ENCODE measurements around the gene KANSL1. TPM values are rescaled to one million over a fixed set of nuclear protein-coding genes. Genes with fewer than 3 reads are reported as not detected.
A peak's percentile ranks its signal among the peaks of the same experiment; 100 is the strongest.

The KANSL1 gene
- total RNA-seq, 1 donor from 2014 or later, result 122 TPM

DNA sequence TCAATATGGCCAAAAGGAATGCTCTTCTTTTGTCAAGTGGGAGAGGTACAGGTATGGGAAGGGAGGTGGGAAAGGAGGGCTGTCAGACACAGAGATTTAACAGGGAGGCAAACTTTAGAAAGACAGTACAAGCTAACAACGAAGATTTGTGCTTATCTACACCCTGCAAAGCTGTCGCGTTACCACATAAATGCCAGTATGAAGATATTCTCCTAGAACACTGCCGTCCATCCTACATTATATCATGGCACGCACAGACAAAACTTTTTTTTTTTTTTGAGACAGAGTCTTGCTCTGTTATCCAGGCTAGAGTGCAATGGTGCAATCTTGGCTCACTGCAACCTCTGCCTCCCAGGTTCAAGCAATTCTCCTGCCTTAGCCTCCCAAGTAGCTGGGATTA, 143.6 kb downstream of the KANSL1 start:
- Histone ChIP-seq H3K4me1 (peaks cover 13% of the 10 kb centered on the region), H3K36me3 (peaks cover 0 to 48% of the 10 kb centered on the region in 2 donors), H3K27me3 (no peaks in the 10 kb centered on the region), H3K9me3 (no peaks in the 10 kb centered on the region), H3K4me3 (no peak overlapping the region), H3K27ac (no peak overlapping the region)
- intact Hi-C loops (cut with DNase I), result loop anchor here (5.0 kb wide), 1 partner anchor 143 kb away; the partner anchor contains the start of gene KANSL1
- TF ChIP-seq, protein P1, sequence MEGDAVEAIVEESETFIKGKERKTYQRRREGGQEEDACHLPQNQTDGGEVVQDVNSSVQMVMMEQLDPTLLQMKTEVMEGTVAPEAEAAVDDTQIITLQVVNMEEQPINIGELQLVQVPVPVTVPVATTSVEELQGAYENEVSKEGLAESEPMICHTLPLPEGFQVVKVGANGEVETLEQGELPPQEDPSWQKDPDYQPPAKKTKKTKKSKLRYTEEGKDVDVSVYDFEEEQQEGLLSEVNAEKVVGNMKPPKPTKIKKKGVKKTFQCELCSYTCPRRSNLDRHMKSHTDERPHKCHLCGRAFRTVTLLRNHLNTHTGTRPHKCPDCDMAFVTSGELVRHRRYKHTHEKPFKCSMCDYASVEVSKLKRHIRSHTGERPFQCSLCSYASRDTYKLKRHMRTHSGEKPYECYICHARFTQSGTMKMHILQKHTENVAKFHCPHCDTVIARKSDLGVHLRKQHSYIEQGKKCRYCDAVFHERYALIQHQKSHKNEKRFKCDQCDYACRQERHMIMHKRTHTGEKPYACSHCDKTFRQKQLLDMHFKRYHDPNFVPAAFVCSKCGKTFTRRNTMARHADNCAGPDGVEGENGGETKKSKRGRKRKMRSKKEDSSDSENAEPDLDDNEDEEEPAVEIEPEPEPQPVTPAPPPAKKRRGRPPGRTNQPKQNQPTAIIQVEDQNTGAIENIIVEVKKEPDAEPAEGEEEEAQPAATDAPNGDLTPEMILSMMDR (IDR thresholded peaks at IDR 0.05), result no peak
- TF ChIP-seq POLR2A (IDR thresholded peaks at IDR 0.05) (no peak), POLR2AphosphoS5 (IDR thresholded peaks at IDR 0.05; ENCODE audit: insufficient read depth in 1 of 2, low read depth in 1 of 2) (no peak)
- DNase-seq (ENCODE audit: extremely low spot score in 2 of 2), result no peak

DNA sequence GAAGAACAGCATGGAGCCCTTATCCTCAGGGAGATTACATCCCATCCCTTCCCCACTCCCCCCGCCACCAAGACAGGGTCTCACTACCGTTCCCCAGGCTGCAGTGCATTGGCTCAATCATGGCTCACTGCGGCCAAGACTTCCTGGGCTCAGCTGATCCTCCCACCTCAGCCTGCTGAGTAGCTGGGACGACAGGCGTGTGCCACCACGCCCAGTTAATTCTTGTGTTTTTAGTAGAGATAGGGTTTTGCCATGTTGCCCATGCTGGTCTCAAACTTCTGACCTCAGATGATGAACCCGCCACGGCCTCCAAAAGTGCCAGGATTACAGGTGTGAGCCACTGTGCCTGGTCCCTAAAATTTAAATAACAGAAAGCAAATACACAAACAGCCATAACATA, 145.4 kb downstream of the KANSL1 start:
- peaks cover 0 to 48% of the 10 kb centered on the region in 2 donors for H3K36me3 ChIP-seq
- DNase-seq (ENCODE audit: extremely low spot score in 2 of 2), result no peak
- no peak overlapping the region for H3K4me3 ChIP-seq
- intact Hi-C loops (cut with DNase I), result loop anchor here (5.0 kb wide), 1 partner anchor 144 kb away; the partner anchor contains the start of gene KANSL1
- H3K4me1 ChIP-seq, result peaks cover 22% of the 10 kb centered on the region
- H3K27ac ChIP-seq, result no peak overlapping the region
- TF ChIP-seq POLR2AphosphoS5 (IDR thresholded peaks at IDR 0.05; ENCODE audit: insufficient read depth in 1 of 2, low read depth in 1 of 2), result no peak
- TF ChIP-seq, protein P1 (IDR thresholded peaks at IDR 0.05), result no peak
- TF ChIP-seq POLR2A (IDR thresholded peaks at IDR 0.05), result no peak
- H3K27me3 ChIP-seq, result no peaks in the 10 kb centered on the region
- no peaks in the 10 kb centered on the region for H3K9me3 ChIP-seq

DNA sequence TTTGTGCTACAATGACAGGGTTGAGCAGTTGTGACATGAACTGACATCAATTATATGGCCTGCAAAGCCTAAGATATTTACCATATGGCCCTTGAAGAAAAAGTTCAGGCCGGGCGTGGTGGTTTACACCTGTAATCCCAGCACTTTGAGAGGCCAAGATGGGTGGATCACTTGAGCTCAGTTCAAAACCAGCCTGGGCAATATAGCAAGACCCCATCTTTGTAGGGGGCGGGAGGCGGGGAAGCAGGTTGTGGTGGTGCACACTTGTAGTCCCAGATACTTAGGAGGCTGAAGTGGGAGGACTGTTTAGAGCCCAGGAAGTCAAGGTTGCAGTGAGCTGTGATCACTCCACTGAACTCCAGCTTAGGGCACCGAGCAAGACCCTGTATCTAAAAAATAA, 145.8 kb downstream of the KANSL1 start:
- Histone ChIP-seq H3K9me3 (no peaks in the 10 kb centered on the region), H3K36me3 (peaks cover 0 to 48% of the 10 kb centered on the region in 2 donors), H3K4me3 (no peak overlapping the region), H3K4me1 (peaks cover 22% of the 10 kb centered on the region), H3K27ac (peak overlapping the region; percentile 55), H3K27me3 (no peaks in the 10 kb centered on the region)
- intact Hi-C loops (cut with DNase I), result loop anchor here (5.0 kb wide), 1 partner anchor 145 kb away; the partner anchor contains the start of gene KANSL1
- no peak for DNase-seq (ENCODE audit: extremely low spot score in 2 of 2)
- TF ChIP-seq POLR2A (IDR thresholded peaks at IDR 0.05) (no peak), POLR2AphosphoS5 (IDR thresholded peaks at IDR 0.05; ENCODE audit: insufficient read depth in 1 of 2, low read depth in 1 of 2) (no peak)
- TF ChIP-seq, protein P1 (IDR thresholded peaks at IDR 0.05), result no peak

DNA sequence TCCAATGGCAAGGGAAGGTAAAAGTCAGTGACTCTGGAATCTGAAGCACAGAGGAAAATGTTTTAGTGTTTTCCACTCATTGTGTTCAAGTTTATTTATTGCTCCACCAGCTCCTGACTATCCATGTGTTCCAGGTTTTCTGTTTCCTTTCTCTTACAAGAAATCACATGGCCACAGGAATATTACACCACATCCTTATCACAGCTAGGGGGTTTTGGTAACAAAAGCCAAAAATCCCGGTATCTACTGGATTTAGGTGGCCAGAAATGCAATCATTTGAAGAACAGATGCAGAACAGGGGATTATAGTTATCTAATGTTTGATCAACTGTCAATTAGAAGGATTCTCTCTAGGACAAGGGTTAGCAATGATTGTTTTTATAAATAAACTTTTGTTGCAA, 146.3 kb downstream of the KANSL1 start:
- Histone ChIP-seq H3K36me3 (peaks cover 0 to 52% of the 10 kb centered on the region in 2 donors), H3K4me1 (peaks cover 22% of the 10 kb centered on the region), H3K4me3 (no peak overlapping the region), H3K9me3 (no peaks in the 10 kb centered on the region), H3K27me3 (no peaks in the 10 kb centered on the region), H3K27ac (peak overlapping the region; percentile 55)
- TF ChIP-seq POLR2AphosphoS5 (IDR thresholded peaks at IDR 0.05; ENCODE audit: insufficient read depth in 1 of 2, low read depth in 1 of 2), result peak in 1 of 2 donors; percentile 50
- TF ChIP-seq, protein P1 (IDR thresholded peaks at IDR 0.05), result no peak
- intact Hi-C loops (cut with DNase I), result loop anchor here (5.0 kb wide), 1 partner anchor 145 kb away; the partner anchor contains the start of gene KANSL1
- no peak for DNase-seq (ENCODE audit: extremely low spot score in 2 of 2)

DNA sequence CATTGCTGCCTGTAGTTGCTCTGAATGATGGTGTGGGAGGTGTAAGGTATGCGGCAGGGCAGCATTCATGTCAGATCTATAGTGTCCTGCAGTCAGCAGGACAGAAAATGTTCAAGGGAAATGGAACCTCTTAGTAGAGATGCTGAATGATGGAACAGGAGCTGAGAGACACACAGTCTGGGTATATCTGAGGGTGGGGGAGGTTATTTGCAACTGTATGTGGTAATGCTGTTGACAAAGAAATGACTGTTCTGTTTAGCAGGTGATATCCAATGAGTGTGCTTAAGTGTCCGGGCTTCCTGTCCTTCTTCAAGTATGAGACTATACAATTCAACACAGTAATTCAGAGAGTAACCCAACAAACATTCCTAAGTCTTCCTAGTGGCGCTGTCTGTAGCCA, 147.6 kb downstream of the KANSL1 start:
- H3K27me3 ChIP-seq, result no peaks in the 10 kb centered on the region
- DNase-seq (ENCODE audit: extremely low spot score in 2 of 2), result peak in 1 of 2 donors; percentile 32
- H3K27ac ChIP-seq, result peak overlapping the region; percentile 9
- peaks cover 0 to 52% of the 10 kb centered on the region in 2 donors for H3K36me3 ChIP-seq
- H3K9me3 ChIP-seq, result no peaks in the 10 kb centered on the region
- no peak overlapping the region for H3K4me3 ChIP-seq
- no peak for TF ChIP-seq POLR2A (IDR thresholded peaks at IDR 0.05)
- TF ChIP-seq, protein P1 (IDR thresholded peaks at IDR 0.05), result no peak
- peaks cover 22% of the 10 kb centered on the region for H3K4me1 ChIP-seq
- intact Hi-C loops (cut with DNase I), result loop anchor here (5.0 kb wide), 1 partner anchor 147 kb away; the partner anchor contains the start of gene KANSL1

All from vagina (tissue), 2 donors.